ENCODE results near the gene KCNMA1.

The KCNMA1 gene

GRCh38 chr10:77553311-77553710 is 84.3 kb downstream of the KCNMA1 start:
- no peak for DNase-seq

GRCh38 chr10:77552252-77552651 is 85.4 kb downstream of the KCNMA1 start:
- no peak for DNase-seq

GRCh38 chr10:77550378-77550777 is 87.2 kb downstream of the KCNMA1 start:
- no peak for DNase-seq

- no peak for DNase-seq
These were observed 88.9 kb downstream of the KCNMA1 start for GRCh38 chr10:77548671-77549070.

- DNase-seq = no peak
These were observed 89.5 kb downstream of the KCNMA1 start for GRCh38 chr10:77548157-77548556.

- DNase-seq = no peak
These were observed 90.1 kb downstream of the KCNMA1 start for GRCh38 chr10:77547307-77548050.

GRCh38 chr10:77546042-77546441 is 91.6 kb downstream of the KCNMA1 start:
- DNase-seq = no peak

- DNase-seq = no peak
These were observed 92.0 kb downstream of the KCNMA1 start for GRCh38 chr10:77545585-77545984.

GRCh38 chr10:77544617-77545016 is 93.0 kb downstream of the KCNMA1 start:
- DNase-seq = no peak

- DNase-seq = no peak
These were observed 94.8 kb downstream of the KCNMA1 start for GRCh38 chr10:77542710-77543259.

GRCh38 chr10:77541944-77542343 is 95.7 kb downstream of the KCNMA1 start:
- DNase-seq = no peak

- DNase-seq = no peak
These were observed 96.4 kb downstream of the KCNMA1 start for GRCh38 chr10:77541247-77541646.

GRCh38 chr10:77539147-77539935 is 98.3 kb downstream of the KCNMA1 start:
- no peak for DNase-seq

- DNase-seq = no peak
These were observed 99.8 kb downstream of the KCNMA1 start for GRCh38 chr10:77537720-77538373.

GRCh38 chr10:77537071-77537470 is 100.5 kb downstream of the KCNMA1 start:
- no peak for DNase-seq

GRCh38 chr10:77533887-77534278 is 103.7 kb downstream of the KCNMA1 start:
- no peak for DNase-seq

GRCh38 chr10:77533146-77533886 is 104.3 kb downstream of the KCNMA1 start:
- DNase-seq = no peak

GRCh38 chr10:77532068-77532467 is 105.5 kb downstream of the KCNMA1 start:
- no peak for DNase-seq

GRCh38 chr10:77531441-77532001 is 106.1 kb downstream of the KCNMA1 start:
- no peak for DNase-seq

- no peak for DNase-seq
These were observed 107.6 kb downstream of the KCNMA1 start for GRCh38 chr10:77530011-77530410.

GRCh38 chr10:77529050-77529576 is 108.5 kb downstream of the KCNMA1 start:
- no peak for DNase-seq

GRCh38 chr10:77527839-77528238 is 109.8 kb downstream of the KCNMA1 start:
- DNase-seq = no peak

Data from CD4-positive, alpha-beta T cell treated with Interleukin-4 for 4 hours (primary cell).